H1 (cell line): ENCODE data around the gene GPR171. TPM values are rescaled to one million over a fixed set of nuclear protein-coding genes. Genes with fewer than 3 reads are reported as not detected.

Experiments
- BACH1 ChIP-seq: IDR thresholded peaks from 2 replicates; pipeline ENCODE4 v1.6.1; 2012; ENCODE audit warnings: low read length, improper control_type of control experiment
- FOSL1 ChIP-seq: IDR thresholded peaks from 2 replicates; pipeline ENCODE4 v1.6.1; 2011; ENCODE audit warnings: mild to moderate bottlenecking, low read depth, low read length, moderate library complexity; ENCODE audit not compliant: insufficient read depth
- RNF2 ChIP-seq: fragments of 200-900, 300-1000 bp; sonication (generic); IDR thresholded peaks from 2 replicates; pipeline ENCODE4 v1.7.1; 2016; ENCODE audit warnings: borderline replicate concordance, low read depth, mild to moderate bottlenecking, antibody characterized with exemption, low read length; ENCODE audit not compliant: poor library complexity, severe bottlenecking; ENCODE audit errors: missing control alignments
- TAF7 ChIP-seq: optimal IDR thresholded peaks from 2 replicates; pipeline ENCODE3; 2011; ENCODE audit warnings: low read depth, mild to moderate bottlenecking, inconsistent platforms, low read length, moderate library complexity, borderline replicate concordance
- polyA plus RNA-seq, 7 experiments: library from polyadenylated mRNA; depleted of rRNA in 3 of 7; stranded (reverse) in 5 of 7; unstranded in 2 of 7; fragments of >200 nt in 5 of 7; fragments of 200-250 nt in 2 of 7; gene quantifications; 1 replicate in 5 of 7; 2 replicates in 1 of 7; 4 replicates in 1 of 7; pipeline versions ENCODE4 v1.2.1 to v1.2.3, GENCODE V29; 2011 to 2013; ENCODE audit warnings: missing spikeins in 2 of 7, mixed read lengths in 2 of 7
- total RNA-seq: library from RNA; stranded (reverse); fragmentation: NEBNext Ultra II Directional; extraction: Animal tissue kit (Norgen Biotek cat#: 25700); gene quantifications from 2 replicates; pipeline ENCODE4 v1.2.1, GENCODE V29; 2021

The GPR171 gene
- total and polyA plus RNA-seq, 2 of the 8 experiments (the other 6 are each of a cell fraction or from before 2014, with no cell fraction given): not detected

GRCh38 chr3:151183265-151183671, 19.7 kb downstream of the GPR171 start (continued):
- TF ChIP-seq BACH1 (no peak), TAF7 (no peak), RNF2 (no peak), FOSL1 (no peak)
- TF ChIP-seq, all 59 proteins: peak for 0
